HUDEP-2 (cell line): ENCODE measurements around the gene CCDC18.

ENCODE experiments used
- DNase-seq, 76 experiments: peaks; one replicate each; lab custom pipeline; 2025; ENCODE audit not compliant: unreplicated experiment in 76 of 76; lab: John Stamatoyannopoulos, UW

Gene CCDC18

DNA sequence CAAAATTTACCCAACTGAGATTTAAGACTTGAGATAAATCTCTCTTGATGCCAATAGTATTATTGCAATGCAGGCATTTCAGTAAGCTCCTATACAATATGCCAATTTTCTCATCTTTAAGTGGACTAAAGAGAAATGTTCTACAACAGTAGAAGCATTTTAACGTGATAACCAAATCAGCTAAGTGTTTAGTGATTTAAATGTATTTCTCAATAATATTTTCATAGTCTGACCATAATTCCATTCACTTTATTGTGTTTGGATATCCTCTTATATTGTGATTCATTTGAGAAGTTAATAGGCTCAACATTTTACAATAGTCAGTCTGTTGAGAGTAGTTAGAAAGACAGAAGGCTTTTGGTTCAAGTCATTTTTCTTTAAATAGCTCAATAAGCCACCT lies 120.6 kb downstream of the CCDC18 start:
- DNase-seq: no peak

DNA sequence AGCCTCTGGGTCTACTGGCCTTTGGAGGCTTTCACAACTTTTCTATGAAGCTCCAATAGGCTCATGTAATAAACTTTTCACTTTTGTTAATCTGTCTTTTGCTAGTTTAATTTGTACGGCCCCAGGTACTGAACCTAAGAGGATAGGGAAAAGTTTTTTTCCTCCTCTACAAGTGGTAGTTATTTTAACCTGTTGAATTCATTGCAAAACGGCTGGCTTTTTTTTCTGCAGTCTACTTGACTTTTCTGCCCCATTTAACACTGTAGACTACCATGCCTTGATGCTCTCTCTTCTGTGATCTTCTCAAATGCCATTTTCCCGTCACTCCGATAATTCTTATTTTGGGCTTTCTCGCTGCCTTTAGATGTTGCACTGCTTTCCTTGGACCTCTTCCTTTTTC lies 121.6 kb downstream of the CCDC18 start:
- DNase-seq: no peak

DNA sequence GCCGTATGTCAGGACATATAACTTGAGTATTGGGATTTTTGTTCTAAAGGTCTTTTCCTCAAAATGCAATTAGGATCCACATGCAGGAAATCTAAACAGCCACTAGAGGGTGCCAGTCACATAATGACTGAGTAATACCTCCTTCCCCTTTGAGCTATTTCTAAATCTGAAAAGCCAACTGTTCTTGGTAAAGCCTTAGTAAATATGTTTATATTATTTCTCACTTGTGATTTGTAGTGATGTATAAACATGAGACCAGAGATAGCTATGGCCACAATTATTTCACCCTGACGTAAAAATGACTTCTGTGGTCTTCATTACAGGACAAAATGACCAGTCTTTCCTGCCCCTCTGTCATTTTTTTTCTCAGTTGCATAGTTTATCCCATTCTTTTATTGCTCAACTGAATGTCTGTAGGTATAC lies 124.2 kb downstream of the CCDC18 start:
- peak in 34 of 76 experiments; percentile 0 to 55 (median 20) for DNase-seq

- DNase-seq: no peak
These were observed 126.4 kb downstream of the CCDC18 start for GRCh38 chr1:93306920-93307319.

GRCh38 chr1:93313026-93313425 lies 132.5 kb downstream of the CCDC18 start:
- no peak for DNase-seq

DNA sequence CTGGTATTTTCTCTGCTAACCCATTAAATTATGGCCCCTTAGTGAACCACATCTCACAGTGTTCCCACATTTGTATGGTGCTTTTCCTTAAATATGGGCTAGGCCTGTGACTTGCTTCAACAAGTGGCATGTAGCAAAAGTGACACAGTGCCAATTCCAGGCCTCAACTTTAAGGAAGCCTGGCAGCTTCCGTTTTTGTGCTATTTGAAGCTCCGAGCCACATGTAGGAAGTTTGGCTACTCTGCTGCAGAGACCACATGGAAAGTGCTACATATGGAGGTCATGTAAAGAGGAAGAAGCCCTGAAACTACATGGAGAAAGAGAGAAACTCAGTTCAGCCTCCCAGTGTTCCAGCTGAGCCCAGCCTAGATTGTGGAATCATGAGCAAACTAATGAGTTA lies 136.7 kb downstream of the CCDC18 start:
- no peak for DNase-seq

DNA sequence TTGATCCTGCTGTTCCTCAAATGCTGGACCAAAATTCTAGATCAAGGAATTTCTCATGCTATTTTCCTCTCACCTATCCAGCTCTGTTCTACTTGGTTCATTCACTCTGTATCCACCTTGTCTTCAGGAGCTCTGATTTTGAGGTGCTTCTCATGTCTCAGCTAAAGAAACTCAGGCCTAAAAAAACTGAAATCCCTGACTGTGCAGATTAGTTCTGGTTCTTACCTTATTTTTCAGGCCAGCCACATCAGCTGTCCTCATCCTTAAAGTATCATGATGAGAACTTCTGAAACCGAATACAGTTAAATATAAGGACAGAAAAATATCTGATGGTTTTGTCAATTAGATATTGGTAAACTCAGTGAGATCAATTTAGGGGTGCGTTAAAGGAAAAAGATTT lies 137.4 kb downstream of the CCDC18 start:
- no peak for DNase-seq

DNA sequence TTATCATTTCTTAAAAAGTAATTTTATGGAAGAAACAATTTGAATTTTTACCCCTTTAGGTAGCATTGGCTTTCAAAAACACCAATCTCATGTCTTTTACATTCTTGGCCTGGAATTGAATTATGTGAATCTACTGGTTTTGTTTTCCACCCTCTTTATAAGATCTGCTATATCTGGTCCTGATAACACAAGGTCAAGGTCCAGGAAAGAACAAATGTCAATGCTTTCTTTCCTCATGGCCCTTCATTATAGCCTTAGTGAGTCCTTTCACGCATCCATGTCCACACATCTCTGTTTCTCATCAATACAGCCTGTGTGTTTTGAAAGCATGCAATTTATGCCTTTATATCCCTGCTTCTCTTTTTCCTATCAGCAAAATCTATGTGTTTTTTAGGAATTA lies 141.2 kb downstream of the CCDC18 start:
- no peak for DNase-seq

DNA sequence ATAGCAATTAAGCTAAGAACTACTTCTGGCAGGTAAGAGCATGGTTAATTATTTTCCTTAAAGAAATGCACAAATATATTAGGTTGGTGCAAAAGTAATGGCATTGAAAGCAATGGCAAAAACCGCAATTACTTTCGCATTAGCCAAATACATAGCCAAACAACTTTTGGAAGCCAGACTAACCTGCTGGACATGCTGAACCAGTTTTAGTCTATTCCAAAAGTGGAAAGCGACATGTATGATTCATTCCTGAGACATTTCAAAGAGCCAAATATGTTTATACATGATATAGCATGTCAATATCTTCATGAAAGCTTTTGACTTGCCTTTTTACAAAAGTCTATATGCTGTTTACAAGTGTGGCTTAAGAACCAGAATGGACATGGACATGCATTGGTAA lies 141.8 kb downstream of the CCDC18 start:
- DNase-seq: no peak

- DNase-seq: no peak
These were observed 142.8 kb downstream of the CCDC18 start for GRCh38 chr1:93323185-93323820.

DNA sequence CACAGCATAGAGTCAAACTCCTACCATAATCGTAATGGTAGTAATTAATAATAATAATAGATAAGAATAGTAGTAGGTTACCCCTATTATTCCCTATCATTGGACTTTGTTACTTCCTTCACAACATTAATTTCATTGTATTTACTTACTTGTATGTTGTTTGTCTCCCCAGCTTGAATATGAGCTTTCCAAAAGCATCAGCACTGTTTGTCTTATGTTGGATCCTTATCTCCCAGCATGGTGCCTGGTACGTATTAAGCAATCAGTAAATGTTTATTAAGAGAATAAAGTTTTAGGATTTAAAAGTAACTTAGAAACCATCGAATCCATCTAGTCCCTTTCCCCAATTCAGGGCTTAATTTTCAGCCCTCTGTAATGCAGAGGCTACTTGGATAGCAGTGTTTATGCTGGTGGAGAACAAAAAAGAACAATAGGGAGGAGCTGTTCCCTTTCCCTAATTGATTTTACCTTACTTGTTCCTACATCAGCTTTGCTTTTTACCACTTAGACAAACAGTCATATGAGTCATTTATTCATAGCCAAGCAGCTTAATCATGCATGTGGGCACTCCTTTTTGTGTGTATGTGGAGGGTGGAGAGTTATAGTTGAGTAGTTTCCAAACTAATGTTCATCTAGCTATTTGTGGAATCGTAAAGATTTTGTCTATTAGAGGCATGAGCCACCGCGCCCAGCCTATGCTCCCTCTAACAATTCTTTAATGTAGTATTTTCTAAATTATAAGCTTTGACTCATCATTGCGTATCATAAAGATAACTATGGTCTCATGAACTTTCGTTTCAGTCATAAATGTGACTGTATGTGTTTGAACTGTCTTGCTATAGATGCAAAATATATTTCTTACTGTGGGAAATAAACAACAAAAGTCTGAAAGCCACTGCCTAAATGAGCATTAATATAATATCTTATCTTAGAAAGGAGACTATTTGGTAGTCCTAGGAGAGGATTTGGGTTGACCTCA lies 144.3 kb downstream of the CCDC18 start:
- DNase-seq: no peak
